ENCODE data around the gene LGALS1. TPM values are rescaled to one million over a fixed set of nuclear protein-coding genes. Genes with fewer than 3 reads are reported as not detected.

Gene LGALS1
- polyA plus RNA-seq, 1 of the 3 experiments (the other 2 are of a cell fraction) = 12,045 TPM

- no peak; the same call in 1 of the 2 replicates for TF ChIP-seq IRF3 (IDR thresholded peaks at IDR 0.05; ENCODE audit: low read depth, low read length)
- TF ChIP-seq CHD2 (IDR thresholded peaks at IDR 0.05; ENCODE audit: low read length, partially characterized antibody) = peak; percentile 16
- TF ChIP-seq TCF12 (IDR thresholded peaks at IDR 0.05) = peak; percentile 62
- no peak for TF ChIP-seq RAD21 (IDR thresholded peaks at IDR 0.05; ENCODE audit: low read length)
- peak; percentile 93 for TF ChIP-seq FOXM1 (IDR thresholded peaks at IDR 0.05; ENCODE audit: low read depth)
- peak; percentile 89 for TF ChIP-seq SIN3A (IDR thresholded peaks at IDR 0.05; ENCODE audit: borderline replicate concordance, low read depth, low read length)
- TF ChIP-seq EP300 (IDR thresholded peaks at IDR 0.05; ENCODE audit: borderline replicate concordance in 1 of 2, low read depth in 1 of 2, low read length in 1 of 2) = no peak; a peak in 2 of 4 replicates
- TF ChIP-seq GABPA (IDR thresholded peaks at IDR 0.05; ENCODE audit: low read depth) = peak; percentile 48
- peak; percentile 71; the same call in 1 of the 2 replicates for TF ChIP-seq ELF1 (IDR thresholded peaks at IDR 0.05)
- TF ChIP-seq TAF1 (IDR thresholded peaks at IDR 0.05; ENCODE audit: borderline replicate concordance, low read depth, low read length) = peak; percentile 84
- no peak for TF ChIP-seq CTCF (IDR thresholded peaks at IDR 0.05)
- TF ChIP-seq USF1 (IDR thresholded peaks at IDR 0.05; ENCODE audit: borderline replicate concordance, low read depth) = no peak
- peak; percentile 99 for TF ChIP-seq POLR2AphosphoS5 (IDR thresholded peaks at IDR 0.05; ENCODE audit: low read depth, low read length)
Observed at GRCh38 chr22:37674951-37675929, at the start of gene LGALS1 (continued).

GRCh38 chr22:37625737-37626136, 49.7 kb upstream of the LGALS1 start:
- CTCF ChIA-PET = interaction anchor here (1.0 to 34.3 kb wide), 8 partner anchors 8 to 109 kb away, joined by 3 to 898 read pairs (median 6); partner anchors contain the start of genes LGALS1, NOL12 and PDXP
- no peaks in the 10 kb centered on the region for H3K27me3 ChIP-seq (ENCODE audit: insufficient read depth)
- H3K4me2 ChIP-seq = no peak overlapping the region
- H3F3A ChIP-seq (replicated peaks; ENCODE audit: insufficient read depth) = peaks cover 11% of the 10 kb centered on the region
- no peak overlapping the region for H3K4me3 ChIP-seq (ENCODE audit: low read depth in 2 of 2, low read length in 1 of 2)
- H3K9me2 ChIP-seq = no peaks in the 10 kb centered on the region
- H3K9me3 ChIP-seq = no peaks in the 10 kb centered on the region
- H2AFZ ChIP-seq (ENCODE audit: low read depth) = no peak overlapping the region
- H3K9ac ChIP-seq = no peak overlapping the region
- H3K4me1 ChIP-seq (ENCODE audit: control insufficient read depth in 1 of 2, insufficient read depth in 2 of 2, low read depth in 1 of 2, low read length in 1 of 2) = peaks cover 0 to 4% of the 10 kb centered on the region in 2 experiments; a peak in 1 of 4 replicates
- no peaks in the 10 kb centered on the region for H3K79me2 ChIP-seq (ENCODE audit: insufficient read depth)
- no peaks in the 10 kb centered on the region for H4K20me1 ChIP-seq (ENCODE audit: insufficient read depth)
- 98% methylated on average over 9 of the region's 14 CpGs for WGBS (ENCODE audit: low lambda C conversion rate)
- H3K36me3 ChIP-seq (replicated peaks in 1 of 2; ENCODE audit: control insufficient read depth in 1 of 2, insufficient read depth in 2 of 2, low read length in 1 of 2) = peaks cover 5 to 32% of the 10 kb centered on the region in 2 experiments
- no peak overlapping the region for H3K27ac ChIP-seq (ENCODE audit: low read depth in 2 of 2, low read length in 1 of 2)
- TF ChIP-seq NRF1 (IDR thresholded peaks at IDR 0.05; ENCODE audit: low read depth, low read length) = no peak
- no peak for TF ChIP-seq TCF12 (IDR thresholded peaks at IDR 0.05)
- no peak for TF ChIP-seq PBX3 (IDR thresholded peaks at IDR 0.05)
- no peak for TF ChIP-seq EP300 (IDR thresholded peaks at IDR 0.05; ENCODE audit: borderline replicate concordance in 1 of 2, low read depth in 1 of 2, low read length in 1 of 2)
- TF ChIP-seq SIN3A (IDR thresholded peaks at IDR 0.05; ENCODE audit: borderline replicate concordance, low read depth, low read length) = no peak
- POLR2A ChIA-PET = interaction anchor here (1.6 to 1.8 kb wide), 2 partner anchors 8 to 12 kb away, joined by 6 to 8 read pairs; no protein-coding TSS in a partner anchor
- DNase-seq = no peak
